Measurements from ENCODE around the gene ATP11A.

Gene ATP11A

GRCh38 chr13:112916296-112916695, 226.5 kb downstream of the ATP11A start:
- DNase-seq, result no peak

- DNase-seq, result no peak
Measured at GRCh38 chr13:112917056-112917664, 227.3 kb downstream of the ATP11A start.

- no peak for DNase-seq
Measured at GRCh38 chr13:112917737-112918136, 227.9 kb downstream of the ATP11A start.

- no peak for DNase-seq
Measured at GRCh38 chr13:112918266-112918665, 228.4 kb downstream of the ATP11A start.

GRCh38 chr13:112918746-112919145, 228.9 kb downstream of the ATP11A start:
- no peak for DNase-seq

- DNase-seq, result no peak
Measured at GRCh38 chr13:112923962-112924361, 234.1 kb downstream of the ATP11A start.

- DNase-seq, result no peak
Measured at GRCh38 chr13:112924365-112924764, 234.5 kb downstream of the ATP11A start.

- DNase-seq, result no peak
Measured at GRCh38 chr13:112926003-112926402, 236.2 kb downstream of the ATP11A start.

- DNase-seq, result no peak
Measured at GRCh38 chr13:112926993-112927392, 237.2 kb downstream of the ATP11A start.

GRCh38 chr13:112928020-112928971, 238.5 kb downstream of the ATP11A start:
- no peak for DNase-seq

GRCh38 chr13:112928972-112929782, 239.3 kb downstream of the ATP11A start:
- DNase-seq, result no peak

GRCh38 chr13:112929783-112930055, 239.9 kb downstream of the ATP11A start:
- DNase-seq, result no peak

- no peak for DNase-seq
Measured at GRCh38 chr13:112930192-112930591, 240.4 kb downstream of the ATP11A start.

- DNase-seq, result no peak
Measured at GRCh38 chr13:112931028-112931934, 241.4 kb downstream of the ATP11A start.

GRCh38 chr13:112932971-112933370, 243.1 kb downstream of the ATP11A start:
- no peak for DNase-seq

- no peak for DNase-seq
Measured at GRCh38 chr13:112933649-112934048, 243.8 kb downstream of the ATP11A start.

- no peak for DNase-seq
Measured at GRCh38 chr13:112934078-112934477, 244.2 kb downstream of the ATP11A start.
